Vagina (tissue), 2 donors: ENCODE measurements around the gene RGS10.

ENCODE experiments used
- POLR2A ChIP-seq, 2 donors: fragments of 450-650 bp; IDR thresholded peaks; one replicate each; pipeline ENCODE4 v1.6.1; 2017; ENCODE audit warnings: antibody characterized with exemption in 2 of 2, mild to moderate bottlenecking in 2 of 2, moderate library complexity in 2 of 2
- POLR2AphosphoS5 ChIP-seq, 2 donors: sonication (generic); formaldehyde crosslinking; IDR thresholded peaks; one replicate each; pipeline ENCODE4 v1.9.0; 2017; ENCODE audit warnings: antibody characterized with exemption in 2 of 2, mild to moderate bottlenecking in 2 of 2, low read depth in 1 of 2; ENCODE audit not compliant: insufficient read depth in 1 of 2
- TF ChIP-seq, protein P1 (sequence below), 3 experiments: fragments of 450-650 bp in 2 of 3; fragments of 200-600 bp in 1 of 3; sonication (generic) in 1 of 3; IDR thresholded peaks; one replicate each; pipeline ENCODE4 v1.5.1; 2017 to 2019; ENCODE audit warnings: antibody characterized with exemption in 3 of 3, mild to moderate bottlenecking in 2 of 3, moderate library complexity in 2 of 3

- TF ChIP-seq, protein P1, sequence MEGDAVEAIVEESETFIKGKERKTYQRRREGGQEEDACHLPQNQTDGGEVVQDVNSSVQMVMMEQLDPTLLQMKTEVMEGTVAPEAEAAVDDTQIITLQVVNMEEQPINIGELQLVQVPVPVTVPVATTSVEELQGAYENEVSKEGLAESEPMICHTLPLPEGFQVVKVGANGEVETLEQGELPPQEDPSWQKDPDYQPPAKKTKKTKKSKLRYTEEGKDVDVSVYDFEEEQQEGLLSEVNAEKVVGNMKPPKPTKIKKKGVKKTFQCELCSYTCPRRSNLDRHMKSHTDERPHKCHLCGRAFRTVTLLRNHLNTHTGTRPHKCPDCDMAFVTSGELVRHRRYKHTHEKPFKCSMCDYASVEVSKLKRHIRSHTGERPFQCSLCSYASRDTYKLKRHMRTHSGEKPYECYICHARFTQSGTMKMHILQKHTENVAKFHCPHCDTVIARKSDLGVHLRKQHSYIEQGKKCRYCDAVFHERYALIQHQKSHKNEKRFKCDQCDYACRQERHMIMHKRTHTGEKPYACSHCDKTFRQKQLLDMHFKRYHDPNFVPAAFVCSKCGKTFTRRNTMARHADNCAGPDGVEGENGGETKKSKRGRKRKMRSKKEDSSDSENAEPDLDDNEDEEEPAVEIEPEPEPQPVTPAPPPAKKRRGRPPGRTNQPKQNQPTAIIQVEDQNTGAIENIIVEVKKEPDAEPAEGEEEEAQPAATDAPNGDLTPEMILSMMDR (IDR thresholded peaks at IDR 0.05), result no peak
- TF ChIP-seq POLR2A (IDR thresholded peaks at IDR 0.05) (no peak), POLR2AphosphoS5 (IDR thresholded peaks at IDR 0.05; ENCODE audit: insufficient read depth in 1 of 2, low read depth in 1 of 2) (no peak)
These were observed 91.1 kb downstream of the RGS10 start for GRCh38 chr10:119451300-119451896.
